GM10266 (cell line): Measurements from ENCODE around the gene NOL6.
"Not testable (repeated sequence)": the region's sequence is repeated elsewhere in the genome, so short reads cannot be mapped to it uniquely, and the experiment has no call there.

Source experiments
- DNase-seq: peaks from one replicate; pipeline ENCODE4 v3.0.0; 2012; ENCODE audit errors: extremely low spot score
- TF ChIP-seq, protein P1 (sequence below): IDR thresholded peaks from 2 replicates; pipeline ENCODE4 v1.5.1; 2012; ENCODE audit warnings: mild to moderate bottlenecking, low read depth; ENCODE audit not compliant: control insufficient read depth, insufficient read depth; ENCODE audit errors: missing control alignments

The NOL6 gene

GRCh38 chr9:33506626-33507370 is 33.1 kb upstream of the NOL6 start:
- TF ChIP-seq, protein P1, sequence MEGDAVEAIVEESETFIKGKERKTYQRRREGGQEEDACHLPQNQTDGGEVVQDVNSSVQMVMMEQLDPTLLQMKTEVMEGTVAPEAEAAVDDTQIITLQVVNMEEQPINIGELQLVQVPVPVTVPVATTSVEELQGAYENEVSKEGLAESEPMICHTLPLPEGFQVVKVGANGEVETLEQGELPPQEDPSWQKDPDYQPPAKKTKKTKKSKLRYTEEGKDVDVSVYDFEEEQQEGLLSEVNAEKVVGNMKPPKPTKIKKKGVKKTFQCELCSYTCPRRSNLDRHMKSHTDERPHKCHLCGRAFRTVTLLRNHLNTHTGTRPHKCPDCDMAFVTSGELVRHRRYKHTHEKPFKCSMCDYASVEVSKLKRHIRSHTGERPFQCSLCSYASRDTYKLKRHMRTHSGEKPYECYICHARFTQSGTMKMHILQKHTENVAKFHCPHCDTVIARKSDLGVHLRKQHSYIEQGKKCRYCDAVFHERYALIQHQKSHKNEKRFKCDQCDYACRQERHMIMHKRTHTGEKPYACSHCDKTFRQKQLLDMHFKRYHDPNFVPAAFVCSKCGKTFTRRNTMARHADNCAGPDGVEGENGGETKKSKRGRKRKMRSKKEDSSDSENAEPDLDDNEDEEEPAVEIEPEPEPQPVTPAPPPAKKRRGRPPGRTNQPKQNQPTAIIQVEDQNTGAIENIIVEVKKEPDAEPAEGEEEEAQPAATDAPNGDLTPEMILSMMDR: no peak
- DNase-seq: no peak

- TF ChIP-seq, protein P1: no peak
- no peak for DNase-seq
These were observed 24.7 kb upstream of the NOL6 start for GRCh38 chr9:33498387-33498786.

DNA sequence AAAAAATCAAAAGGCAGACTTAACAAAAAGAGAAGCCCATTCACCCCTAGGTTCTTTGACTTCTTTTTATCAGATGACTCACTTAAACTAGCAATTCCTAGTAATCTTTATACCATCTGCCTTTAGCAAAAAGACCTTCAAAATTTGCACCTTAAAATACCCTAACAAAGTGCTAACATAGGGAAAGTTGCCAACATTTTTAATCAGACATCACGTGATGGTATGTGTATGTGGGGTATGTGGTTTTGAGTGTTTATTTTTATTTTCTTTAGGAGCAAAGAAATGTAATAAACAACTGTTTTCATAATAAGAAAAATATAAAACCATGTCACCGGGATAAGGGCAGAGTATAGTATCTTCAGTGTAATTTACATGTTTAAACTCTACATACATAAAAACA is 20.1 kb upstream of the NOL6 start:
- DNase-seq: not testable (repeated sequence)

DNA sequence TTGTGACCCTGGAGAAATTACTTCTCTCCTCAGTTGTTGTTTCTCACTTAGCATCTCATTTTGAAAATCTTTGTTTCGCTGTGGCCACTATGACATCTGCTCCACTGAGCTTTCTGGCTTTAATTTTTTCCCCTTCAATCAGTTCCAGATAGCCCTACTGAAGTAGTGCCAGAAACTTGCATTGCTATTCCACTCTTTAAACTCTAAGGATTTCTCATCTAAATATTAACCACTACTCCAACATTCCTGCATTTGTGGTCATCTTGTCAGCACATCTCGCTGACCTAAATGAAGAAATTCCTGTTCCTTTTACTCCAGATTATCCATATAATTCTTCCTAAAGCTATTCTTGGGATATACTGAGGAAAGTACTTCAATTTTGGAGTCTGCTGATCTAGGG is 15.3 kb upstream of the NOL6 start:
- no peak for DNase-seq
- TF ChIP-seq, protein P1: no peak

- not testable (repeated sequence) for DNase-seq
These were observed 11.6 kb upstream of the NOL6 start for GRCh38 chr9:33485312-33485711.

DNA sequence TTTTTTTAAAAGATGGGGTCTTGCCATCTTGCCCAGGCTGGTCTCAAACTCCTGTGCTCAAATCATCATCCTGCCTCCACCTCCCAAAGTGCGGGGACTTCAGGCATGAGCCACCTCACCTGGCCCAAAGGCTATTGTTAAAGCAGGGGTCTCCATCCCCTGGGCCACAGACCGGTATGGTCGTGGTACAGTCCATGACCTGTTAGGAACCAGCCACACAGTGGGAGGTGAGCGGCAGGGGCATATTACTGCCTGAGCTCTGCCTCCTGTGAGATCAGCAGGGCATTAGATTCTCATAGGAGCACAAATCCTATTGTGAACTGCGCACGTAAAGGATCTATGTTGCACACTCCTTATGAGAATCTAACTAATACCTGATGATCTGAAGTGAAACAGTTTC is 7.3 kb upstream of the NOL6 start:
- DNase-seq: no peak

GRCh38 chr9:33480106-33480505 is 6.4 kb upstream of the NOL6 start:
- no peak for DNase-seq
- TF ChIP-seq, protein P1: no peak

More for the DNA sequence above, 7.3 kb upstream of the NOL6 start:
- TF ChIP-seq, protein P1: no peak

DNA sequence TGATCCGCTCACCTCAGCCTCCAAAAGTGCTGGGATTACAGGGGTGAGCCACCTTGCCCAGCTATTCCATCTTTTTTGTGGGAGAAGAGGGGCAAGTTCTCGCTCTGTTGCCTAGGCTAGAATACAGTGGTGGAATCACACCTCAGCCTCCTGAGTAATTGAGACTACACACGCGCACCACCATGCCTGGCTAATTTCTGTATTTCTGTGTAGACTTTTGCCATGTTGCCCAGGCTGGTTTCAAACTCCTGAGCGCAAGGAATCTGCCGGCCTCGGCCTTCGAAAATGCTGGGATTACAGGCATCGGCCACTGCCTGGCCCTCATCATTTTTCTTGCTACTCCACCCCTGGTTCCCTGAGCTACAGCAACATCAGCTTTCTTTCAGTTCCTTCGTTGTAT is 2.8 kb upstream of the NOL6 start:
- TF ChIP-seq, protein P1: no peak
- no peak for DNase-seq
